ENCODE measurements around the gene FAM53B. TPM values are rescaled to one million over a fixed set of nuclear protein-coding genes. Genes with fewer than 3 reads are reported as not detected.

FAM53B gene
- total RNA-seq, 1 experiment from 2014 or later, result 9.8 TPM

DNA sequence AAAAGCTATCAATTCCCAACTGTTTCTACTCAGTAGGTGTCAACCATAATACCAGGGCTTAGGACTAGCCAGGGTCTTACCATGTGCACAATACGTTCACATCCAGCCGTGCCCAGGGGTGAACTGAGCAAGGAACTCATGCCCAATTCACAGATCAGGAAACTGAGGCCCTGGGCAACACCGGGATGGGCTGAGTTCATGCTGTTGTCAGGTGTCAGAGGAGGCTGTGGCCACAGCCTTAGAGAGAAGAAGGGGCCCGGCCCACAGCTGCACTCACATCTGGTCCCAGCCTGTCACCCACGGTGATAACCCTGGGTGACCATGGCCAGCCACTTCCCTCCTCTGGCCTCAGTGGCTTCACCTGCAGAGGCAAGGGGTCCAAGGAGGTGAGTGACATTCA lies 92.0 kb downstream of the FAM53B start:
- intact Hi-C loops (cut with micrococcal nuclease; ENCODE audit: unreplicated experiment), result no loop called here
- H3K27me3 ChIP-seq (ENCODE audit: insufficient read depth, low read depth), result no peaks in the 10 kb centered on the region
- H3K4me1 ChIP-seq (replicated peaks; ENCODE audit: insufficient read depth), result peaks cover 2% of the 10 kb centered on the region; the same call in 1 of the 2 replicates
- H3K4me2 ChIP-seq, result no peak overlapping the region
- no peaks in the 10 kb centered on the region for H3K79me2 ChIP-seq (ENCODE audit: low read depth)
- TF ChIP-seq EZH2 (IDR thresholded peaks at IDR 0.05; ENCODE audit: low read depth) (no peak), CTCF (conservative IDR thresholded peaks at IDR 0.05) (no peak)
- no peaks in the 10 kb centered on the region for H4K20me1 ChIP-seq (ENCODE audit: insufficient read depth)
- H2AFZ ChIP-seq, result no peak overlapping the region
- H3K27ac ChIP-seq, result no peak overlapping the region
- CTCF ChIA-PET, result no interaction called here
- POLR2A ChIA-PET (ENCODE audit: unreplicated experiment), result no interaction called here
- BruUV-seq (replicated peaks), result no TSS peak
- no peak for DNase-seq
- no peaks in the 10 kb centered on the region for H3K9me2 ChIP-seq (ENCODE audit: insufficient read depth)
- no peaks in the 10 kb centered on the region for H3K9me3 ChIP-seq (ENCODE audit: insufficient read depth, low read depth)
- no peaks in the 10 kb centered on the region for H3F3A ChIP-seq (ENCODE audit: insufficient read depth, low read depth)
- H3K36me3 ChIP-seq (ENCODE audit: low read depth), result no peaks in the 10 kb centered on the region
- H3K4me3 ChIP-seq, result no peak overlapping the region

DNA sequence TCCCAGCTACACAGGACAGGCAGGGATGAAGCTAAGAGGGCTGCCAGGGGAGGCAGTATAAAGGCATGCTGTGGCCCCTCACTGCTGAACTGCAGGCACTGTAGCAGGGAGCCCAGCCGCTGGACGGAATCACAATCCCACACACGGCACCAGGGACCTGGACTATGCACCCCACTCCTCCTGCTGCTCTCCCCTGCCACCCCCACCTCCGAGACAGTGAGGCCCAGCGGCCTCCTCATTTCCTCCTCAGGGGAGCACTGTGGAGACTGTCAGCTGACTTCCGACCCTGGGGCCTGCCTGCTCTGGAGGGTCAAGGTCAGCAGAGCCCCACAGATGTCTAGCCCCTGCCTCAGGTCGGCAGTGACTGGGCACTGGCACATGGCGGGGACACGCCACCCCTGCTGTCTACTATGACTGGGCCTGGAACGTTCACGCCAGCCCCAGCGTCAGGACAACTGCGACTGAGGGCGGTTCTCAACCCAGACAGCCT lies 92.7 kb downstream of the FAM53B start:
- Histone ChIP-seq H3K4me3 (no peak overlapping the region), H3K4me1 (replicated peaks; ENCODE audit: insufficient read depth) (peaks cover 9% of the 10 kb centered on the region), H4K20me1 (ENCODE audit: insufficient read depth) (no peaks in the 10 kb centered on the region), H3K9me2 (ENCODE audit: insufficient read depth) (no peaks in the 10 kb centered on the region), H3K4me2 (no peak overlapping the region), H2AFZ (no peak overlapping the region), H3K9me3 (ENCODE audit: insufficient read depth, low read depth) (no peaks in the 10 kb centered on the region), H3F3A (ENCODE audit: insufficient read depth, low read depth) (no peaks in the 10 kb centered on the region), H3K36me3 (ENCODE audit: low read depth) (no peaks in the 10 kb centered on the region), H3K27me3 (ENCODE audit: insufficient read depth, low read depth) (no peaks in the 10 kb centered on the region), H3K27ac (no peak overlapping the region), H3K79me2 (ENCODE audit: low read depth) (no peaks in the 10 kb centered on the region)
- DNase-seq, result no peak
- CTCF ChIA-PET, result no interaction called here
- BruUV-seq (replicated peaks), result no TSS peak
- TF ChIP-seq EZH2 (IDR thresholded peaks at IDR 0.05; ENCODE audit: low read depth) (no peak), CTCF (conservative IDR thresholded peaks at IDR 0.05) (no peak)
- POLR2A ChIA-PET (ENCODE audit: unreplicated experiment), result no interaction called here
- intact Hi-C loops (cut with micrococcal nuclease; ENCODE audit: unreplicated experiment), result no loop called here

DNA sequence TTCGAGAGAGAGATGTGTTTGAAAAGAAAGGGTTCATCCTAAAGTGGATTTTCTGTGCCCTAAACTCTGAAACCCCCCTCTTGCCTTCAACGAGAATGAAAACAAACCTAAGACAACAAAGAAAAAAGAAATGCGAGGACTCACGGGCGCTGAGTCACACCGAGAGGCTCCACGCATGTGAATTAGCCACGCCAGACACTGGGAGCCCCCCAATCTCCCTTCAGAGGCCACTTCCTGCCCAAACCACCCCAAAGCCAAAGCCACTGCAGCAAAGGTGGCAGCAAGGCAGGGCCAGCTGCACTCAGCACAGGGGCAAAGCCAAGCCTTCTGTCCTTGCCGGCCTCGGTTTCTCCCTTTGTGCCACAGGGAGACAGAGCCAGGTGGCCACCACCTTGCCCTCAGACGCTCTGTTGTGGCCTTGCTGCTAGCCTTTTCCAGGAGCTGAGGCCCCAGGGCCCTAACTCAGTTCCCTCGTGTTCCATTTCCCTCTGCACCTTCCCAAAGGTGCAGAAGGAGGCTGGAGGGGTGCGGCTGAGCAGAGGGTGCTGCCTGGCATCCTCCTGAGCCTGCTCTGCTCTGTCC lies 93.3 kb downstream of the FAM53B start:
- DNase-seq, result no peak
- no peak for TF ChIP-seq CTCF (conservative IDR thresholded peaks at IDR 0.05)
- no peak for TF ChIP-seq EZH2 (IDR thresholded peaks at IDR 0.05; ENCODE audit: low read depth)
- no peak overlapping the region for H3K4me2 ChIP-seq
- no peaks in the 10 kb centered on the region for H4K20me1 ChIP-seq (ENCODE audit: insufficient read depth)
- H3K9me2 ChIP-seq (ENCODE audit: insufficient read depth), result no peaks in the 10 kb centered on the region
- H3K79me2 ChIP-seq (ENCODE audit: low read depth), result no peaks in the 10 kb centered on the region
- H3K36me3 ChIP-seq (ENCODE audit: low read depth), result no peaks in the 10 kb centered on the region
- intact Hi-C loops (cut with micrococcal nuclease; ENCODE audit: unreplicated experiment), result no loop called here
- no TSS peak for BruUV-seq (replicated peaks)
- POLR2A ChIA-PET (ENCODE audit: unreplicated experiment), result no interaction called here
- CTCF ChIA-PET, result no interaction called here
- no peak overlapping the region for H2AFZ ChIP-seq
- H3K27me3 ChIP-seq (ENCODE audit: insufficient read depth, low read depth), result no peaks in the 10 kb centered on the region
- H3K4me1 ChIP-seq (replicated peaks; ENCODE audit: insufficient read depth), result peaks cover 15% of the 10 kb centered on the region
- H3K4me3 ChIP-seq, result no peak overlapping the region
- no peak overlapping the region for H3K27ac ChIP-seq
- H3F3A ChIP-seq (ENCODE audit: insufficient read depth, low read depth), result no peaks in the 10 kb centered on the region
- no peaks in the 10 kb centered on the region for H3K9me3 ChIP-seq (ENCODE audit: insufficient read depth, low read depth)
